K562 (cell line): Measurements from ENCODE around the gene KRTAP25-1. TPM values are rescaled to one million over a fixed set of nuclear protein-coding genes. Genes with fewer than 3 reads are reported as not detected.

ENCODE experiments used
- ATAC-seq: fragments of 200-7000 bp; cut with Tn5 transposase; 3 replicates; pipeline ENCODE4 v1.9.1; 2020; ENCODE audit warnings: moderate library complexity
- BruUV-seq: library from RNA; stranded (reverse); fragments of 400-500 nt; replicated peaks from 2 replicates; lab custom pipeline; 2021; lab: Mats Ljungman, UMichigan
- CTCF ChIA-PET: fragments of 300-600 bp; formaldehyde crosslinking; extraction: SDS; loops from one replicate; lab custom pipeline; 2021; ENCODE audit warnings: low intra/inter-chr PET ratio; lab: Yijun Ruan, JAX
- POLR2A ChIA-PET: fragments of 300-600, 350-650 bp; sonication (Branson Sonifier 250); formaldehyde crosslinking; extraction: SDS; loops from one replicate; lab custom pipeline; 2021; ENCODE audit warnings: antibody characterized with exemption, inconsistent platforms; lab: Yijun Ruan, JAX
- DNase-seq, 4 experiments: peaks; one replicate each; pipeline versions ENCODE4 v3.0.0 to v3.0.0-alpha.2; 2011 to 2018; ENCODE audit warnings: low spot score in 3 of 4, mixed read lengths in 3 of 4; ENCODE audit errors: extremely low read depth in 1 of 4
- FAIRE-seq: peaks from 2 replicates; lab custom pipeline; 2011; peaks lifted over from hg19 to GRCh38; lab: Jason Lieb, UNC
- H2AFZ ChIP-seq: 2 replicates; pipeline ENCODE4 v1.6.0; 2011; ENCODE audit warnings: low read depth, low read length, control low read depth, inconsistent platforms
- H3K27ac ChIP-seq: fragments of 200-600 bp; 3 replicates; pipeline ENCODE4 v1.8.0; 2011; ENCODE audit warnings: low read depth, mild to moderate bottlenecking, control low read depth, inconsistent platforms, low read length, moderate library complexity, mixed read lengths; ENCODE audit errors: extremely low read depth
- H3K27me3 ChIP-seq, 2 experiments: fragments of 300-600 bp in 1 of 2; 2 replicates in 1 of 2; 3 replicates in 1 of 2; pipeline versions ENCODE4 v1.6.0 to v1.8.0; 2011; ENCODE audit warnings: inconsistent platforms in 2 of 2, low read length in 2 of 2, mild to moderate bottlenecking in 1 of 2, mixed read lengths in 1 of 2, moderate library complexity in 1 of 2; ENCODE audit not compliant: control insufficient read depth in 2 of 2, insufficient read depth in 2 of 2
- H3K36me3 ChIP-seq: fragments of 300-600 bp; 3 replicates; pipeline ENCODE4 v1.8.0; 2011; ENCODE audit warnings: mild to moderate bottlenecking, low read length, inconsistent platforms; ENCODE audit not compliant: control insufficient read depth, insufficient read depth
- H3K4me1 ChIP-seq, 2 experiments: fragments of 200-600 bp in 1 of 2; replicated peaks in 1 of 2; 2 replicates in 1 of 2; 3 replicates in 1 of 2; pipeline versions ENCODE4 v1.5.1 to v1.8.0; 2011; ENCODE audit warnings: inconsistent platforms in 2 of 2, low read length in 2 of 2, mild to moderate bottlenecking in 1 of 2, mixed read lengths in 1 of 2, moderate library complexity in 1 of 2; ENCODE audit not compliant: control insufficient read depth in 2 of 2, insufficient read depth in 2 of 2
- H3K4me2 ChIP-seq: 2 replicates; pipeline ENCODE4 v1.6.1; 2011; ENCODE audit warnings: low read length, control low read depth, inconsistent platforms, mixed read lengths; ENCODE audit not compliant: insufficient read depth
- H3K4me3 ChIP-seq: fragments of 200-600 bp; sonication (generic), shearing (Covaris generic); 2 replicates; pipeline ENCODE4 v1.5.1; 2016; ENCODE audit warnings: control low read depth, inconsistent platforms
- H3K79me2 ChIP-seq: fragments of 200-600 bp; 3 replicates; pipeline ENCODE4 v1.8.0; 2011; ENCODE audit warnings: low read length, inconsistent platforms; ENCODE audit not compliant: control insufficient read depth, insufficient read depth
- H3K9ac ChIP-seq, 2 experiments: 2 replicates each; pipeline versions ENCODE4 v1.6.0 to v1.6.1; 2011; ENCODE audit warnings: low read depth in 2 of 2, low read length in 2 of 2, control low read depth in 1 of 2, inconsistent platforms in 1 of 2, mild to moderate bottlenecking in 1 of 2, mixed read lengths in 1 of 2; ENCODE audit not compliant: insufficient read depth in 1 of 2
- H3K9me1 ChIP-seq: one replicate; pipeline ENCODE4 v1.6.0; 2011; ENCODE audit warnings: inconsistent platforms, mild to moderate bottlenecking, low read length, moderate library complexity; ENCODE audit not compliant: control insufficient read depth, insufficient read depth
- H3K9me3 ChIP-seq: replicated peaks from 2 replicates; pipeline ENCODE4 v1.5.1; 2011; ENCODE audit warnings: low read depth, low read length, inconsistent platforms; ENCODE audit not compliant: control insufficient read depth, insufficient read depth
- H4K20me1 ChIP-seq: replicated peaks from 2 replicates; pipeline ENCODE4 v1.6.1; 2011; ENCODE audit warnings: low read length, inconsistent platforms, mixed read lengths; ENCODE audit not compliant: control insufficient read depth, insufficient read depth
- ARID2 ChIP-seq: fragments of 450-650 bp; IDR thresholded peaks from 2 replicates; pipeline ENCODE4 v1.6.1; 2017; ENCODE audit warnings: antibody characterized with exemption, mild to moderate bottlenecking
- ARID3B ChIP-seq: fragments of 250-450 bp; sonication (Bioruptor Pico); IDR thresholded peaks from 2 replicates; pipeline ENCODE4 v1.4.0; 2020; ENCODE audit warnings: borderline replicate concordance
- BCLAF1 ChIP-seq, 2 experiments: fragments of 450-650 bp in 1 of 2; IDR thresholded peaks; 2 replicates each; pipeline ENCODE4 v1.6.1; 2011 to 2017; ENCODE audit warnings: low read depth in 2 of 2, antibody characterized with exemption in 1 of 2, borderline replicate concordance in 1 of 2, low read length in 1 of 2, mild to moderate bottlenecking in 1 of 2, mixed read lengths in 1 of 2; ENCODE audit not compliant: control insufficient read depth in 1 of 2
- HDAC6 ChIP-seq: IDR thresholded peaks from 2 replicates; pipeline ENCODE4 v1.6.1; 2012; ENCODE audit warnings: low read depth, mild to moderate bottlenecking, control low read depth, inconsistent platforms, low read length, moderate library complexity
- KLF16 ChIP-seq: IDR thresholded peaks from 2 replicates; pipeline ENCODE4 v1.6.1; 2016; ENCODE audit warnings: antibody characterized with exemption
- NCOA4 ChIP-seq: fragments of 450-650 bp; IDR thresholded peaks from 2 replicates; pipeline ENCODE4 v1.6.1; 2018; ENCODE audit warnings: mild to moderate bottlenecking; ENCODE audit not compliant: partially characterized antibody
- NFE2 ChIP-seq: IDR thresholded peaks from 2 replicates; pipeline ENCODE4 v1.6.1; 2014; ENCODE audit warnings: antibody characterized with exemption, low read depth
- PHF21A ChIP-seq: fragments of 450-650 bp; IDR thresholded peaks from 2 replicates; pipeline ENCODE4 v1.6.1; 2017; ENCODE audit warnings: low read depth, borderline replicate concordance
- POU5F1 ChIP-seq: fragments of 150-350 bp; IDR thresholded peaks from 2 replicates; pipeline ENCODE4 v1.6.1; 2014; ENCODE audit warnings: borderline replicate concordance, low read length, low read depth, mild to moderate bottlenecking; ENCODE audit not compliant: partially characterized antibody
- PRPF4 ChIP-seq: fragments of 200-400 bp; formaldehyde crosslinking; IDR thresholded peaks from one replicate; pipeline ENCODE4 v1.6.1; 2017; ENCODE audit warnings: low read length, low read depth, mild to moderate bottlenecking; ENCODE audit not compliant: insufficient read depth, poor library complexity, severe bottlenecking
- SUPT5H ChIP-seq: fragments of 450-650 bp; IDR thresholded peaks from 2 replicates; pipeline ENCODE4 v1.6.1; 2016
- TCF3 ChIP-seq: sonication (generic); formaldehyde crosslinking; IDR thresholded peaks from 2 replicates; pipeline ENCODE4 v1.4.0; 2020; ENCODE audit warnings: mild to moderate bottlenecking, missing genetic modification reagents
- U2AF2 ChIP-seq: fragments of 200-400 bp; formaldehyde crosslinking; optimal IDR thresholded peaks from 2 replicates; pipeline ENCODE3; 2017; ENCODE audit warnings: low read depth, mild to moderate bottlenecking, low read length
- ZKSCAN3 ChIP-seq: fragments of 250-450 bp; sonication (Bioruptor Pico); IDR thresholded peaks from 2 replicates; pipeline ENCODE4 v1.4.0; 2020
- ZNF134 ChIP-seq: fragments of 250-450 bp; sonication (Bioruptor Pico); conservative IDR thresholded peaks from 2 replicates; pipeline ENCODE4 v1.4.0; 2020
- ZNF398 ChIP-seq: fragments of 250-450 bp; sonication (Bioruptor Pico); IDR thresholded peaks from 2 replicates; pipeline ENCODE4 v1.8.0; 2021; ENCODE audit warnings: moderate library complexity, mild to moderate bottlenecking, inconsistent platforms
- ZNF655 ChIP-seq: fragments of 250-450 bp; sonication (Bioruptor Pico); IDR thresholded peaks from 2 replicates; pipeline ENCODE4 v1.5.0; 2021
- in situ Hi-C: fragments of 300-500 bp; cut with MboI; formaldehyde crosslinking; loops from 4 replicates; pipeline ENCODE4 v1.15.0; 2018; ENCODE audit warnings: inconsistent platforms, mixed read lengths
- intact Hi-C: fragments of 100-400 bp; cut with micrococcal nuclease; formaldehyde crosslinking; loops from 2 replicates; pipeline ENCODE4 v1.14.2; 2022
- polyA plus RNA-seq, 8 experiments: library from polyadenylated mRNA; depleted of rRNA in 4 of 8; stranded (reverse) in 5 of 8; unstranded in 3 of 8; fragments of >200 nt; fragmentation: Nextera tagmentation in 2 of 8; fragmentation: Illumina TruSeq in 1 of 8; extraction: Ambion mirVana in 2 of 8; extraction: Trizol in 1 of 8; gene quantifications; 2 replicates each; pipeline versions ENCODE4 v1.2.1 to v1.2.3, GENCODE V29; 2011 to 2014; ENCODE audit warnings: inconsistent platforms in 1 of 8, missing spikeins in 1 of 8
- total RNA-seq, 7 experiments: library from RNA; depleted of rRNA in 6 of 7; stranded (reverse); fragments of >200 nt in 6 of 7; fragmentation: Illumina TruSeq in 2 of 7; extraction: Trizol in 2 of 7; gene quantifications; 2 replicates each; pipeline versions ENCODE4 v1.2.1 to v1.2.3, GENCODE V29; 2011 to 2021; ENCODE audit warnings: low replicate concordance in 1 of 7

The KRTAP25-1 gene
- total and polyA plus RNA-seq, 9 of the 15 experiments (the other 6 are each of a cell fraction or from before 2014, with no cell fraction given): not detected

- ATAC-seq (no peak), DNase-seq (no peak), FAIRE-seq (no peak)
- Histone ChIP-seq H3K36me3 (no peaks in the 10 kb centered on the region), H3K9me1 (no peaks in the 10 kb centered on the region), H3K27ac (no peak overlapping the region), H3K4me2 (no peak overlapping the region), H3K79me2 (no peaks in the 10 kb centered on the region), H4K20me1 (no peaks in the 10 kb centered on the region), H2AFZ (no peak overlapping the region), H3K9me3 (no peaks in the 10 kb centered on the region), H3K27me3 (no peaks in the 10 kb centered on the region), H3K9ac (no peak overlapping the region), H3K4me3 (no peak overlapping the region), H3K4me1 (no peaks in the 10 kb centered on the region)
- no TSS peak for BruUV-seq
- ChIA-PET CTCF (no interaction called here), POLR2A (no interaction called here)
- TF ChIP-seq ZKSCAN3 (no peak), HDAC6 (no peak), KLF16 (no peak), ZNF398 (CRISPR knock-in tag) (no peak), SUPT5H (no peak), BCLAF1 (IDR thresholded peaks at IDR 0.05; ENCODE audit: borderline replicate concordance in 1 of 2, control insufficient read depth in 1 of 2, low read depth in 2 of 2, low read length in 1 of 2) (no peak), POU5F1 (no peak), PHF21A (no peak), ZNF134 (CRISPR knock-in tag) (no peak), NCOA4 (no peak), TCF3 (CRISPR knock-in tag) (no peak), PRPF4 (no peak), NFE2 (no peak), ARID2 (no peak), ZNF655 (CRISPR knock-in tag) (no peak), U2AF2 (no peak), ARID3B (CRISPR knock-in tag) (no peak)
- intact Hi-C loops (no loop called here), in situ Hi-C loops (no loop called here)
Observed at GRCh38 chr21:30245061-30245460, 44.3 kb downstream of the KRTAP25-1 start.
